CD4-positive, alpha-beta T cell treated with Interleukin-17A for 4 hours (primary cell): ENCODE measurements around the gene PGC.
"Not testable (repeated sequence)": the region's sequence is repeated elsewhere in the genome, so short reads cannot be mapped to it uniquely, and the experiment has no call there.

Experiments used
- DNase-seq: peaks from one replicate; pipeline ENCODE4 v3.0.0-alpha.2; 2020; ENCODE audit warnings: mixed read lengths

Gene PGC

DNA sequence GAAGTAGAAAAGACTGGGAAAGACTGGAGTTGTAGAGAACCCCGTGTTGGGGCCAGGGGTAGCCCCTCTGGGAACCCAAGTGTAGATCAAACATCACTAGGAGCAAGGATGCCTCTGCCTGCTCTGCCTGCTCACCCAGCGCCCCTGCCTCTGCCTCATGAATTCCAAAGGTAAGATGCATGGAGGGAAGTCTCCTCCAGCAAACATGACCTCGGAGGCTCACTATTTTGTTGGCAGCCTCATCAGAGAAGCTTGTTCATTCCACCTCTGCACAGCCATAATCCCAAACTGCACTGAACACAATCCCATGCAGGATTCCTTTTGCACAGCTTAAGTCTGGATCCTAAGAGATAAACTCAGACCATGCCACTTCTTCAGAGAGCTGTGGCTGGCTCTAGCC, 27.6 kb upstream of the PGC start:
- DNase-seq, result no peak

DNA sequence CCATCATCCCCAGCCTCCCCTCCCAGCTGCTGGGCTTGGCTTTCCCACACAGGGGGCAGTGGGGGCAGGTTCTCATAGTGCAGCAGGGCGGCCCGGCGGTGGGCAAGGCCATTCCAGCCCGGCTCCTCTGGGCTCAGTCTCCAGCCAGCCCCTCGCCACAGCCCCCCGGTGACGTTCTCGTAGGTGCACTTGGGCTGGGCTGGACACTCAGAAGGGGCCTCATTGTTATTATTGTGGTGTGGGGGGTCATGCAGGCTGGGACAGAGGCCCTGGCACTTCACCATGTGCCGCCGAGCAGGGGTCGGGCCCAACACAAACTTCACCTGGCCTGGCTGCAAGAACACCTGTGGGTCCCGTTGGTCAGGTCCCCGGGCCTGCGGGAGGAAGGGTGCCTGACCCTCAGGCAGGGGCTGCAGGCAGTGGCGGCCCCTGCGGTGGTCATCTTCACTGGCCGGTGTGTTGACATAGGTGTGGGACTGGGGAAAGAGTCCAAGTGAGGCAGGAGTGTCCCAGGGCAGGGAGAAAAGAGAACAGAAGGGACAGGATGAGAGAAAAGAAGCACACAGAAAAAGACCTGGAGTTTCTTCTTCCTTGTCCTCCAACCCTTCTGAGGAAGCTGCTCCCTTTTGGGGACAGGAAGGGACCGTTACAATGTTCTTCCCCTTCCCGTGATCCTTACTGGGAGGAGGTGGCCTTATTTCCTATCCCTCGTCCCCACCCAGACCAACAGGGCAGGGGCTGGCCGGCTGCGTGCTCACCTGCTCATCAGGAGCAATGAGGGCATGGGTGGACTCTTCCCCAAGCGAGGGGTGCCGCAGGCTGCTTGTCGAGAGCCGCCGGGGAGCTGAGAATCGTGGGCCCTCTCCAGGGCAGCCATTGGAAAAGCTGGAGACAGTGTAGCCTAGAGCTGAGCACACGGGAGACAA, 24.1 kb upstream of the PGC start:
- no peak for DNase-seq

DNA sequence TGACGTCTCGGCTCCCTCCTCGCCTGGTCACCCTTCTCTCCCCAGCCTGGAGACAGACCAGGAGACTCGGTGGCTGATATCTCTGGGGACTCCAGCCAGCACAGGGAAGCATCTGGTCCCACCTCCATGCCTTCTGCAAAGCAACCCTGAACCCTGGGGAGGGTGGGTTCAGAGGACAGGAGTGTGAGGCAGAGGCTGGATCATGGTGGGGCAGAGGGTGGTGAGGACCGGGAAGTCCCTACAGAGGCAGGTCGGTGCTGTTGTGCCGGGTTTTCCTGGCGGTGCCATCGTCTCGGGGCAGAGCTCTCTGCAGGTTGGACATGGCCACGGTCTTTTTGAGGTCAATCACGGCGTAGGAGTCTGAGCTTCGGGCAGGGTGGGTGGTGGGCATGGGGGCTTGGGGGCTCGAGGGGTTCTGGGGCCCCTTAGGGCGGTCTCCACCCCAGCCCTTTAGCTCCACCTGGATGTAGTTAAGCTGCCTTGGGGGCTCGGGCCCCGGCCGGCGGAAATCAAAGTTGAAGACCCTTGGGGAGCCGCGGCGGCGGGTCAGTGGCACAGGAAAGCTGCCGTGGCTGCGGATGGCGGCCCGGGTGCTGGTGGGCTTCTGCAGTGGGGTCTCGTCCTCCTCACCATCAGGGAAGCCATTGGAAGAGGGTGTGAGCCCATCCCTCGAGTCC, 23.3 kb upstream of the PGC start:
- no peak for DNase-seq

DNA sequence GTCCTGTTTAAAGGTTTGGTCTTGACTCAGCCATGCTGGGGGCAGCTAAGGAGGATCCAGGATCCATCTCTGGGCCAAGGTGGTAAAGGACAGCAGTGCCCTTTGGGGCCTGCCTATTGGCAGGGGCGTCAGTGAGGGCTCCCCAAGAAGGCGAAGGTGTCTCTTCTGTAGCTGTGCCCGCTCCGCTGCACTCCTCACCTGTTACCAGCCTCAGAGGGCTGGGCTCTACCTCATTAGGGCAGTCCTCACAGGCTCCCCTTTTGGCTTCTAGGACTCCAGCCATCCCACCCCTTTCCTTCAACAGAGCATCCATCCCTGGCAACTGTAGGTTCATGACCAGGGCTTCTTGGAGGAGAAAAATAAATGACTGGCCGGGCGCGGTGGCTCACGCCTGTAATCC, 22.2 kb upstream of the PGC start:
- no peak for DNase-seq

DNA sequence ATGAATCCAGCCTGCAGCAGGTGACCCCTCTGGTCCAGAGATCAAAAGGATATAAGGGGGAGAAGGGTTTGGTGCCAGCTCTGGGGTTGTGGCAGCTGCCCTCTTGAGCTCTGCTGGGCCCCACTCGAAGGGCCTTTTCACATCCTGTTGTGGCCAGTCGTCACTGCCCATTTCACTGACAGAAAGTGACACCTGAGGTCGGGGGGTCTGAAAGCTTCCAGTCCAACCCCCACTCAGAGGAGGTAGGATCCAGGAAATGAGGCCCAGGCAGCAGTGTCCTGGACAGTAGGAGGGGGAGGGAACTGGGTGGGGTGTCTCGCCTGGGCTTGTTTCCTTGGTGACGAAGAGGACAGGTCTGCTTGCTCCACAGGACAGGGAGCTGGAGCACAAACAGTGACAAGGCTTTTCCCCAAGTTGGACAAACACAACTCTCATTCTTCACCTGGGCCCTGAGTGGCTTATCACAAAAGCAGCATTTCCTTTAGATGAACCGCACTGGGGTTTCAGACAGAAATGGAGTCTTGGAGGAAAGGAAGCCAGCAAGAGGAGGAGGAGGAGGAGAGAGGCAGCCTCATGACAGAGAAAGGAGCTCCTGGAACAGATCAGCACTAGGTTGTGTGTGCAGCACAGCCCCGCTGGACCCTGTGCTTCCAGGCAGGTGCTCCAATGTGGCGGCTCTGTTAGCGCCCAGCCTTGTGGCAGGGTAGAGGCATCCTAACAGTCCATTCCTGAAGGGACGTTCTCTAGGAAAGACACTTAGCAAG, 21.5 kb upstream of the PGC start:
- DNase-seq, result no peak

DNA sequence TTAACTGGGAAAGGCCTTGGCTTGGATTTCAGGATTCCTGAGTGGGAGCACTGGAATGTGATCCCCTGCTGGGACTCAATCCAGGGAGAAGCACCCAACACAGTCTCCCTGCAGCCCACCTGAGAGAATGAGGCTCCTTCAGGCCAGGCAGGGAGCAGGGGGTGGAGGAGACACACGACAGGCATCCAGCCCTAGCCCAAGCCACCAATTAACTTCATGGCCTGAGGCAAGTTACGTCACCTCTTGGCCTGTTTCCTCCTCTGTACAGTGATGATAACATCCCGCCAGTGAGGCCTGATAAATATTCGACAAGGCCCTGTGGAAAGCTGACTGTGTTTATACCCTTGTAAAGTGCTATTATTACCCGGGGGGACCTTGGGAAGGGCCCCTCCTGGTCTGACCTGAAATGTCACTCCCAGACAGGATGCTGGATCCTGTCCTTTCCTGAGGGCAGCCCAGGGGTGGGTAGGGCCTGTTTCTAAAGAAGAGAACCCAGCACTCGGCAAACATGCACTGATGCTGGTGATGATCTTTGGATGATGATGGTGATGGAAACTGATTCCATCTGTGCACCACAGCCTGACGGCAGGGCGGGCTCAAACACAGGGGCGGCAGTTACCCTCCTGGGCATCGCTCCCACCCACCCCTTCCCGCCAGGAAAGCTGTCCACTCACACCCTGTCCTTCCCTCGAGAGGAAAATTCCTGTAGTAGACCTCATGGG, 20.1 kb upstream of the PGC start:
- no peak for DNase-seq

DNA sequence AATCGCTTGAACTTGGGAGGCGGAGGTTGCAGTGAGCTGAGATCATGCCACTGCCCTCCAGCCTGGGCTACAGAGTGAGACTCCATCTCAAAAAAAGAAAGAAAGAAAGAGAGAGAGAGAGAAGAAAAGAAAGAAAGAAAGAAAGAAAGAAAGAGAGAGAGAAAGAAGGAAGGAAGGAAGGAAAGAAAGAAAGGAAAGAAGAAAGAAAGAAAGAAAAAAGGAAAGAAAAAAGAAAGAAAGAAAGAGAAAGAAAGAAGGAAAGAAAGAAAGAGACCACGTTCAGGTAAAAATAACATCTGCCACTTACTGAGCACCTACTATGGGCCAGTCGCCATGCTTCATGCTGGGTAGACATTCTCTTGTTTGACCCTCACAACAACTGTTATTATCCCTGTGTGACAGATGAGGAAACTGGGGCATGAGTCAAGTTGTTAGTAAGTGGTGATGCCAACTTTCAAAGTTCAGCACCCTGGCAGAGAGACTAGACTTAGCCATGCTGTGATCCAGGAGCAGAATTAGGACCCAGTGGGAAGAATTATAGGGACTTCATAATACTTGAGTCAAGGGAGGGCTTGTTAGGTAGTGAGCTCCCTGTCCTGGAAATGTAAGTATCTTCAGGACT, 19.0 kb upstream of the PGC start:
- DNase-seq, result not testable (repeated sequence)

DNA sequence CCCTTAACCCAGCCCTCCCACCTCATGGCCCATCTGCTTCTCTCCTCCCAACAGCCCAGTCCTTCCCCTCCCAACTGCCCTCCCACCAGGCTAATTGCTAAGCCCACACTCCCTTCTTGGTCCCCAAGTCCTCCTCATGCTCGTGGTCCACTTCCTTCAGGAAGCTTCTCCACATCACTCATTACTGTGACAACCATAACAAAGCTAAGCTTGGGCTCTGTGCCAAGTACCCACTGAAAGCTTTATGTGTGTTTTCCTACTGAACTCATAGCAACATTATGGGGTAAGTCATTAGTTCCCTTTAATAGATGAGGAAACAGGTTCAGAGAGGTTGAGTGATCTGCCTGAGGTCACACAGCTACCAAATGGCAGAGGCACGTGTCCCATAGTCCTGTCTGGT, 16.3 kb upstream of the PGC start:
- DNase-seq, result no peak

DNA sequence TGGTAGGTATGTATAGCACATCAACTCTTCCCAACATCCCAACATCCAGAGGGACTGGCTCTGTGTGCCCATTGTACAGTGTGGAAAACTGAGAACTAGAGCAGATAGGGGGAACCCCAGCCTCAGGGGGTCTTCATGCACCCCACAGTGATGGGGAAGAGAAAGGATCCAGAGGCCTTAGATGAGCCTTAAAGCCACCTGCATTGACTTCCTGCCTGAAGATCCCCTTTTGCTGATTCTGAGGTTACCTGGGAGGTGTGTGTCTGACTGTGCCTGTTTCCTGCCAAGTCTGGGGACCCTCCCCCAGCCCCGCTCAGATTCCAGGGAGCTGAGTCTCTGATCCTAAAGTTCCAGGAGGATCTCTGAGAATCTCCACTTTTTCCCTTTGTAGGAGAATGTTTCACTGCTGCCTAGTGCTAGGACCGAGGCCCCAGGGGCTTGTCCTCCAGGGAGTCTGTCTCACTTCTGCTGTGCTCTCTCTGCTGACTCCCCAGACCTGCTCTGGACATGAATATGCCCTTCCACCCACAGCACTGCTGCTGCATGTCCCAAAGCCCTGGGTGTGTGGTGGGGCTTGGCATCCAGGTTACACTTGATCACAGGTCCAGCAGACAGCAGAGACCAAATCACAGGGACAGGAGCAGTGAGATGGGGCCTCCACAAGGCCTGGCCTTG, 12.8 kb upstream of the PGC start:
- no peak for DNase-seq

DNA sequence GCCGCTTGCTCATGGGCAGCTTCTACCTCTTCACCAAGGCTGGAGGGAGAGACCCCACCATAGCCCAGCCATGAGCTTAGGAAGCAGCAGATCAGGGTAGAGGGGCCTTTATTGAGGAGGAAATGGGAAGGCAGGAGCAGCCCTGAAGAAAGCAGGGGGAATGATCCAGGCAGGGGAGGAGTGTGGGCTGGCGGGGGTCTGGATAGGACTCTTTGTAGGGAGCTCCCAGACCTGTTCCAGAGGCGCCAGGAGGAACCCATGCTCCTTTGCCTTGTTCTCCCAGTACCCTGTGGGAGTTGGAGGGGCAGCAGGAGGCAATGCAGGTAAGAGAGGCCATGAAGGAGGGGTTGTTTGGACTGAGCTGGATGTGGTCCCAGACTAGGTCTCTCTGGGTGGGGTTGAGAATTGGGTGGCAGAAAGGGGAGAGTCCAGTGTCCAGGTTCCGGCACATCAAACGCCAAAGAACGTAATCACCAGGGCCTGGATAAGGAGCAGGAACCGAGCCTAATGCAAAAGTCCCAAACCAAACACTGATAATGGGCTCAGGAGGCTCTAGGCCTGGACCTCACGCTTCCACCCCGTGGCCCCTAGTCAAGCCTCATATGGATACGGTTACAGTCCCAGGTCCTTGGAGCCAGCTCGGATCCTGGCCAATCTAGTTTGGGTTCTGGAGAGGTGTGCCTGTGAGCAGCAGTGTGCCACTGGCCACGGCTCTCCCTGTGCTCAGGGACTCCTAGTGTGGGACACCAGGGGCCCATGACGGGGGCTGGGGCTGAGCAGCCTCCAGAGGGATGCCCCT, 12.1 kb upstream of the PGC start:
- DNase-seq, result no peak

DNA sequence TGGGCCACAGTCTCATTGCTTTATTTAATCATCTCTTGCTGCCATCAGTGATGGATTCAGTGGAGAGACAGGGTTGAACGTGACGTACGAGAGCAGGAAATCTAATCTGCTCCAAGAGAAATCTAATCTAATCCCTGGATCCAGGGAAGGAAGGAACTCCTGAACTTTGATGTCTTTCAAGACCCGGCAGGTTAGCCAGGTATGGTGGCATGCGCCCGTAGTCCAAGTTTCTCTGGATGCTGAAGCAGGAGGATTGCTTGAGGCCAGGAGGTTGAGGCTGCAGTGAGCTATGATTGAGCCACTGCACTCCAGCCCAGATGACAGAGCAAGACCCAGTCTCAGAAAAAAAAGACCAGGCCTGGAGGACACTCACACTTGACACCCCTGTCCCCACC, 11.4 kb upstream of the PGC start:
- DNase-seq, result no peak

DNA sequence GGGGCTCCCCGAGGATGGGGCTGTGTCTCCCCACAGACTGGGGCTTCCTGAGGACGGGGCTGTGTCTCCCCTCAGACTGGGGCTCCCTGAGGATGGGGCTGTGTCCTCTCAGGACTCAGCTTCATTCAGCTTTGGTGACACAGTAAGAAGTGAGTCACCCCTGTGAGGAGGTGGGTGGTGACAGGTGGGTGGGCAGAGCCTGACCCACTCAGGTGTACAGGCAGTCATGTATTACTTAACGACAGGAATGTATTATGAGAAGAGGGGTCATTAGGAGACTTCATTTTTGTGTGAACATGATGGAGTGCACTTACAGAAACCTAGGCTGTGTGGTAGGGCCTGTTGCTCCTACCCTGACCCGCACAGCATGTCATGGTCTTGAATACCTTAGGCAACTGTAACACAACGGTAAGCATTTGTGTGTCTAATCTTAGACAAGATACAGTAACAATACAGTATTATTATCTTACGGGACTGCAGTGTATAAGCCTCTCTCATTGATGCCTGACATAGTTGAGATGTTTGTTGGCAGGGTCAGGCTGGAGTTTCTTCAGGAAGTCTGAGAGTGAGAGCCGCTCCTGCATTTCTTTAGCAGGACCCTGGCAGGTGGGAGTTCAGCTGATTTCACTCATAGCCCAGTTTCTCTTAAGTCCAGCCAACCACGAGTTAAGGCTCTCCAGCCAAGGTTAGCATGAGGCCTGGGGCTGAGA, 10.9 kb upstream of the PGC start:
- DNase-seq, result no peak

DNA sequence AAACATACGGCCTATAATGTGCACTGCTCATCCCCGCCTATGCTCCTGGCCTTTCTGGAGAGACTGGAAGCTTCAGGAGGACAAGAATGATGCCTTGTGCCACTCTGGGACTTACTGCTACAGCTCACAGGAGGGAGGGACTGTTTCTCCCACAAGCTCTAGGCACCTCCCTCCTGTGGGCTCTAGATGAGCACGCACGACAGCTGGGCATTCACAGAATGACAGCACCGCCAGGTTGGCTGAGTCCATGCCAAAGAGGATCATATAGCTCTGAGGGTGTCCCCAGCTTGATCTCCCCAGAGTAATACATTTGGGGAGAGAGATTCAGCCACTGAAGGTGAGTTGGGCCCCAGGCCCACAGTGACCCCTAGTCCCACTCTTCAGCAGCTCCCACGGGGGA, 10.1 kb upstream of the PGC start:
- DNase-seq, result no peak

DNA sequence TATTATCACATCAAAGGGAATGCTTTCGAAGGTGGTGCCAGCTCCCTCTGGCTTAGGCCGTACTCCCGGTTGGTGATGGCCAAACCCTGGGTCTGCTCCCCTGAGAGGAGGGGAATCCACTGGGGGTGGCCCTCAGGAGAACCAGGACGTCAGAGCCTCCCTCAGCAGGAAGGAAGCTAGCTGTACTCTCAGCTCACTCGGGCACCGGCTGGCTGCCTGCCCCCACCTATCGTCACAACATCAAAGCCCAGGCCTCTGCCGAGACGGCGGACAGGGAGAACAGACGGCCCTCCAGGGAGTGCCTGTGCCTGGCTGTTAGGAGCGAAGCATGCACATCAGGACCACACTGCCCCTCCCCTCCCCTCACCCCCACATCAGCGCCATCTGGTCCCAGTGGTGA, 9.2 kb upstream of the PGC start:
- no peak for DNase-seq

DNA sequence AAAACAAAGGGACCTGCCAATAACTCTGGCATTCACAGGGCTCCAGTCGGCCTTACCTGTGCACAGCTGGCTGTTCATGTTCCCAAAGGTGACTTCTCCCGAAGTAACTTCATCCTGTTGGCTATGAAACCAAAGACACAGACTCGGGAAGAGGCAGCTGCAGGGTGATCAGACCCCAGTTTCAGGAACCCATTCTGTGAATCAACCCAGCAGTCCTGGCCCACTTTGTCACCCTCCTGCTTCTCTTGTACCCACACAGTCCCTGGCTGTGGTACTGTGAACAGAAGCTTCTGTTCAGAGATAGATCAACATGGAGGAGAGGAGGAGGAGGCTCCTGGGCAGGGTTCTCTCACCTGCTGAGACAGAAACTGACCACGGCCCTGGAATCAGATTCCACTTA, 8.7 kb upstream of the PGC start:
- DNase-seq, result no peak

DNA sequence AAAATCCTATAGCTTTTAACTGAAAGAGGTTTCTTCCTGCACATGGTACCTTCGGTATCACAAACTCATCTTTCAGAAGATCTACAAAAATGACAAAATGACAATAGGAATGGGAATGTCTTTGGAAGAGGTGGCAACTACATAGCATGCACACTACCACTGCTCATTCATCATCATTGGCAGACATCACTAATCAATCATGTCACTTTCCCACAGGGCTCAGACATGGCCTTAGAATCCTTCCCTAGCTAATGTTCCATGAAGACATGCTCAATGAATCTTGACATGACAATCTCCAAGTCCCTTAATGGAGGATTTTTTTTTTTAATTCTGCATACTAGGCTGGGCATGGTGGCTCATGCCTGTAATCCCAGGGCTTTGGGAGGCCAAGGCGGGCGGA, 3.2 kb upstream of the PGC start:
- no peak for DNase-seq

DNA sequence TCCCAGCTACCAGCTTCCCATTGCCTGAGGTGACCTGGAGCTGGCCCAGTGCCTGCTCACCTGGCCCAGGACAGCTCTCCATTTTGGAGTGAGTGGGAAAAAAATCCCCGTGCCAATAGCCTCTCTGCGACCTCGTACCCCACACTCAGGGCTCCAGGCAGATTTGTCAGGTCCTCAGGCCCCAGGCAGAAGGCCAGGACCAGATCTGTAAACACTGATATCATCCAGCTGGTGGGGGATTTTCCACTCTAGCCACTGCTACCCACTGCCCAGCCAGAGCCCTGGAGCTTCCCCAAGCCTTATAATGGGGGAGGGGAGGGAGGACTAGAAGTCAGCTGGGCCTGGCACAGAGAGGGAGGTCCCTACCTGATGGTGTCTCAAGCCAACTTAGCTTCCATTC, 1.3 kb upstream of the PGC start:
- no peak for DNase-seq

DNA sequence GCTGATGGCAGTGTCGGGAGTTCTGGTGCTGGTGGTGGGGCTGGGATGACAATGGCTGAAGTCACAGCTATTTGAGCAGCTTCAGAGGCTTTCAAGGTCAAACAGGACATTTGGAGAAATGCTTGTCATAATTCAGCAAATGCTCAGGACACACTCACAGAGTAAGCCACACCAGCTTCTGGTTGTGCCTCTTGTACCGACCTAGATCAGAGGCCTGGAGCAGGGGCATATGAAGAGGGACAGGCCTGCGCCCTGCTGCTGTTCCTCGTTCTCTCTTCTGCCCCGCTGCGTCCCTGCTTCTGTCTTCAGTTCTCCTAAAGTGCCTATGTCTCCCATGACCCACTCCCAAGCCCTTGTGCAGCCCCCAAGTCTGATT, 893 bp upstream of the PGC start:
- no peak for DNase-seq

DNA sequence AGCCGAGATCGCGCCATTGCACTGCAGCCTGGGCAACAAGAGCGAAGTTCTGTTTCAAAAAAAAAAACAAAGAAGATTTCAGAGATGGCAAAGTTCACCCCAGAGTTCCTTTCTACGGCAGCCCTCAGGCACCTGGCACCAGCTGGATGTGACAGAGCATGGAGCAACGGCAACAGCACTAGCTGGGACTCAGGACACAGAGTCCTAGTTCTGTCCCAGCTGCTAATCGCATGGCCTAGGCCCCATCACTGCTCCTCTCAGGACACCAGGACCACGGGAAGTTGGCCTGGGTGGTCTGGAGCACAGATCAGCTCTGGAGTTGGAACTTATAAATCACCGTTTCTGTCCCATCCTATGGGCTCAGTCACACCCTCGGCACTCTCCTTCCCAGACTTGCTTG, 1.1 kb downstream of the PGC start:
- DNase-seq, result no peak

DNA sequence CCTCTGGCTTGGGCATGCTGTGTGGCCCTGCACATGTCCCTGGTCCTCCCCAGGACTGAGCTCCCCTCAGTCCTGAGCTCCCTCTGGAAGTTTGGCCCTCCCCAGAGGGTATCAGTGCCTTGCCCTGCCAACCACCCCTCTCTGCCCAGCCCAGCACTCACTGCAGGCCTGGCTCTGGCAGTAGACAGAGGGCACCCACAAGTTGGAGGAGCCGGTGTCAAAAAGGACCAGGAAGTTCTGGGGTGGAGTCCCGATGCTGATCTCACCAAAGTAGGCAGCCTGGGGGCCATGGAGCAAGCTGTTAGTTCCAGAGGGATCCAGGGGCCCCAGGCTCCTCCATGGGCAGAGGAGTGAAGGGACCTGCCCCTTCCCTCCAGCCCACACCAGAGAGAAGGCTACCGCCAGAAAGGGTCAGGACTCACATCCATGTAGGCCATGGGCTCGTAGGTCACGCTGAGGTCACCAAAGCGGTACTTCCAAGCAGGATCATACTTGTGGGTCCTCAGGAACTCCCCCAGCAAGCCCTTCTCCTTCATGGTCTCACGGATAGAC, 2.9 kb downstream of the PGC start:
- no peak for DNase-seq
